WTC11 (cell line): ENCODE results near the gene EIF3K. TPM values are rescaled to one million over a fixed set of nuclear protein-coding genes. Genes with fewer than 3 reads are reported as not detected.
A peak's percentile ranks its signal among the peaks of the same experiment; 100 is the strongest.

Experiments
- ATAC-seq: fragments of 200-7000 bp; cut with Tn5 transposase; 2 replicates; pipeline ENCODE4 v1.10.0; 2021; ENCODE audit warnings: mild to moderate bottlenecking, moderate library complexity
- CTCF ChIA-PET: fragments of 300-600 bp; sonication (Branson Sonifier 250); formaldehyde crosslinking; loops from one replicate; lab custom pipeline; 2021; ENCODE audit warnings: antibody characterized with exemption; lab: Charles Lee
- POLR2A ChIA-PET: fragments of 350-600 bp; sonication (Branson Sonifier 250); formaldehyde crosslinking; loops from one replicate; lab custom pipeline; 2021; ENCODE audit warnings: antibody characterized with exemption; lab: Charles Lee
- DNase-seq: peaks from one replicate; pipeline ENCODE4 v3.0.0; 2021; ENCODE audit warnings: low spot score
- H3K27ac Mint-ChIP-seq: 2 replicates; pipeline ENCODE4 v1.8.0; 2021; ENCODE audit warnings: mixed read lengths
- H3K27me3 Mint-ChIP-seq: 2 replicates; pipeline ENCODE4 v1.8.0; 2021; ENCODE audit warnings: low read depth, mild to moderate bottlenecking, moderate library complexity, mixed read lengths
- H3K36me3 Mint-ChIP-seq: 2 replicates; pipeline ENCODE4 v1.8.0; 2021; ENCODE audit warnings: mixed read lengths
- H3K4me1 Mint-ChIP-seq: 2 replicates; pipeline ENCODE4 v1.8.0; 2022; ENCODE audit warnings: mixed read lengths
- H3K4me3 Mint-ChIP-seq: 2 replicates; pipeline ENCODE4 v1.8.0; 2021; ENCODE audit warnings: mild to moderate bottlenecking, moderate library complexity, mixed read lengths
- H3K9me3 Mint-ChIP-seq: 2 replicates; pipeline ENCODE4 v1.8.0; 2021; ENCODE audit warnings: mixed read lengths
- CREM ChIP-seq: sonication (generic); formaldehyde crosslinking; IDR thresholded peaks from 2 replicates; pipeline ENCODE4 v1.8.1; 2022; ENCODE audit warnings: mild to moderate bottlenecking, missing genetic modification reagents, moderate library complexity
- ETV6 ChIP-seq: sonication (generic); formaldehyde crosslinking; IDR thresholded peaks from 2 replicates; pipeline ENCODE4 v1.8.1; 2022; ENCODE audit warnings: mild to moderate bottlenecking, missing genetic modification reagents
- FOXP1 ChIP-seq: sonication (generic); formaldehyde crosslinking; IDR thresholded peaks from 2 replicates; pipeline ENCODE4 v1.8.0; 2022; ENCODE audit warnings: missing genetic modification reagents, mild to moderate bottlenecking, moderate library complexity, borderline replicate concordance
- GABPB1 ChIP-seq: sonication (generic); formaldehyde crosslinking; IDR thresholded peaks from 2 replicates; pipeline ENCODE4 v1.8.1; 2023; ENCODE audit warnings: mild to moderate bottlenecking, missing genetic modification reagents
- JUN ChIP-seq: sonication (generic); formaldehyde crosslinking; IDR thresholded peaks from 2 replicates; pipeline ENCODE4 v1.8.0; 2023; ENCODE audit warnings: mild to moderate bottlenecking, missing genetic modification reagents
- NFE2L1 ChIP-seq: sonication (generic); formaldehyde crosslinking; IDR thresholded peaks from 2 replicates; pipeline ENCODE4 v1.8.1; 2023; ENCODE audit warnings: missing genetic modification reagents
- PRRX2 ChIP-seq: fragments of 250-450 bp; sonication (Bioruptor Pico); IDR thresholded peaks from 2 replicates; pipeline ENCODE4 v1.8.0; 2021; ENCODE audit warnings: mild to moderate bottlenecking
- SP1 ChIP-seq: sonication (generic); formaldehyde crosslinking; conservative IDR thresholded peaks from 2 replicates; pipeline ENCODE4 v1.8.1; 2022; ENCODE audit warnings: missing genetic modification reagents
- total RNA-seq: library from RNA; stranded (reverse); gene quantifications from 3 replicates; pipeline ENCODE4 v1.2.3, GENCODE V29; 2021
- TF ChIP-seq, protein P1 (sequence below): fragments of 250-450 bp; sonication (Bioruptor Pico); IDR thresholded peaks from 2 replicates; pipeline ENCODE4 v1.9.0; 2021; ENCODE audit warnings: moderate library complexity, mild to moderate bottlenecking, inconsistent platforms, borderline replicate concordance
- TF ChIP-seq, protein P2 (sequence below): fragments of 250-450 bp; sonication (Bioruptor Pico); IDR thresholded peaks from 2 replicates; pipeline ENCODE4 v1.9.0; 2021; ENCODE audit warnings: mild to moderate bottlenecking
- TF ChIP-seq, protein P3 (sequence below): fragments of 250-450 bp; sonication (Bioruptor Pico); IDR thresholded peaks from 2 replicates; pipeline ENCODE4 v1.8.0; 2021; ENCODE audit warnings: mild to moderate bottlenecking
- TF ChIP-seq, protein P4 (sequence below): sonication (generic); formaldehyde crosslinking; IDR thresholded peaks from 2 replicates; pipeline ENCODE4 v1.8.1; 2022; ENCODE audit warnings: low read depth, missing genetic modification reagents, borderline replicate concordance
- TF ChIP-seq, protein P5 (sequence below): sonication (generic); formaldehyde crosslinking; IDR thresholded peaks from 2 replicates; pipeline ENCODE4 v1.8.1; 2022; ENCODE audit warnings: mild to moderate bottlenecking, moderate library complexity, missing genetic modification reagents
- TF ChIP-seq, protein P6 (sequence below): sonication (generic); formaldehyde crosslinking; IDR thresholded peaks from 2 replicates; pipeline ENCODE4 v1.8.0; 2023; ENCODE audit warnings: missing genetic modification reagents, mild to moderate bottlenecking, borderline replicate concordance
- TF ChIP-seq, protein P7 (sequence below): sonication (generic); formaldehyde crosslinking; IDR thresholded peaks from 2 replicates; pipeline ENCODE4 v1.8.0; 2022; ENCODE audit warnings: mild to moderate bottlenecking, missing genetic modification reagents

The EIF3K gene
- total RNA-seq, 1 experiment from 2014 or later: 416 TPM

DNA sequence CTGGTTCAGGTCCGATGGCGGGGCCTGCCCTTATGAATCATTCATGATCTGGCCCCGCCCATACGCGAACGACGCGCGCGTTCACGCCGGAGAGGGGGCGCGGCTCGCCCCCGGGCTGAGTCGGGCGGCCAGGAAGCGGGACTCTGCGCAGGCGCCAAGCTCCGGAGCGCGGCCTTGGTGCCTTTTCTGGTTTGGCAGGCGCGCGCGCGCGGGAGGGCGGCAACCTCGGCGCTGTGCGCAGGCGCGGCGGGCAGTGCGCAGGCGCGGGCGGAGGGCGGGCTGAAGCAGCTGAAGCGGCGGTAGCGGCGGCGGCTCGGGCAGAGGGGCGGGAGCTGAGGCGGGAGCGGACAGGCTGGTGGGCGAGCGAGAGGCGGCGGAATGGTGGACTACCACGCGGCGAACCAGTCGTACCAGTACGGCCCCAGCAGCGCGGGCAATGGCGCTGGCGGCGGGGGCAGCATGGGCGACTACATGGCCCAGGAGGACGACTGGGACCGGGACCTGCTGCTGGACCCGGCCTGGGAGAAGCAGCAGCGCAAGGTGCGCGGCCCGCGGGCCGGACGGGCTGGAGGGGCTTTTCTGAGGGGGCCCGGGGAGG, 28.5 kb downstream of the EIF3K start, which contains the start of gene ACTN4 (continued):
- TF ChIP-seq, protein P1, sequence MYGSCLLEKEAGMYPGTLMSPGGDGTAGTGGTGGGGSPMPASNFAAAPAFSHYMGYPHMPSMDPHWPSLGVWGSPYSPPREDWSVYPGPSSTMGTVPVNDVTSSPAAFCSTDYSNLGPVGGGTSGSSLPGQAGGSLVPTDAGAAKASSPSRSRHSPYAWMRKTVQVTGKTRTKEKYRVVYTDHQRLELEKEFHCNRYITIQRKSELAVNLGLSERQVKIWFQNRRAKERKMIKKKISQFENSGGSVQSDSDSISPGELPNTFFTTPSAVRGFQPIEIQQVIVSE (CRISPR knock-in tag): no peak
- TF ChIP-seq ETV6 (CRISPR knock-in tag) (0 out of 2 replicates have a peak, but pooled peaks have one; percentile 32), SP1 (peak; percentile 31; the same call in 1 of the 2 replicates), GABPB1 (CRISPR knock-in tag) (peak; percentile 43; the same call in 1 of the 2 replicates), JUN (CRISPR knock-in tag) (no peak), FOXP1 (CRISPR knock-in tag) (peak; percentile 61; the same call in 1 of the 2 replicates), CREM (CRISPR knock-in tag) (0 out of 2 replicates have a peak, but pooled peaks have one; percentile 44), PRRX2 (CRISPR knock-in tag) (peak; percentile 25; the same call in 1 of the 2 replicates)
- TF ChIP-seq, protein P2, sequence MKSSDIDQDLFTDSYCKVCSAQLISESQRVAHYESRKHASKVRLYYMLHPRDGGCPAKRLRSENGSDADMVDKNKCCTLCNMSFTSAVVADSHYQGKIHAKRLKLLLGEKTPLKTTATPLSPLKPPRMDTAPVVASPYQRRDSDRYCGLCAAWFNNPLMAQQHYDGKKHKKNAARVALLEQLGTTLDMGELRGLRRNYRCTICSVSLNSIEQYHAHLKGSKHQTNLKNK (CRISPR knock-in tag): 0 out of 2 replicates have a peak, but pooled peaks have one; percentile 58
- TF ChIP-seq, protein P3, sequence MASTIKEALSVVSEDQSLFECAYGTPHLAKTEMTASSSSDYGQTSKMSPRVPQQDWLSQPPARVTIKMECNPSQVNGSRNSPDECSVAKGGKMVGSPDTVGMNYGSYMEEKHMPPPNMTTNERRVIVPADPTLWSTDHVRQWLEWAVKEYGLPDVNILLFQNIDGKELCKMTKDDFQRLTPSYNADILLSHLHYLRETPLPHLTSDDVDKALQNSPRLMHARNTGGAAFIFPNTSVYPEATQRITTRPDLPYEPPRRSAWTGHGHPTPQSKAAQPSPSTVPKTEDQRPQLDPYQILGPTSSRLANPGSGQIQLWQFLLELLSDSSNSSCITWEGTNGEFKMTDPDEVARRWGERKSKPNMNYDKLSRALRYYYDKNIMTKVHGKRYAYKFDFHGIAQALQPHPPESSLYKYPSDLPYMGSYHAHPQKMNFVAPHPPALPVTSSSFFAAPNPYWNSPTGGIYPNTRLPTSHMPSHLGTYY (CRISPR knock-in tag): peak; percentile 27; the same call in 1 of the 2 replicates
- TF ChIP-seq, protein P4, sequence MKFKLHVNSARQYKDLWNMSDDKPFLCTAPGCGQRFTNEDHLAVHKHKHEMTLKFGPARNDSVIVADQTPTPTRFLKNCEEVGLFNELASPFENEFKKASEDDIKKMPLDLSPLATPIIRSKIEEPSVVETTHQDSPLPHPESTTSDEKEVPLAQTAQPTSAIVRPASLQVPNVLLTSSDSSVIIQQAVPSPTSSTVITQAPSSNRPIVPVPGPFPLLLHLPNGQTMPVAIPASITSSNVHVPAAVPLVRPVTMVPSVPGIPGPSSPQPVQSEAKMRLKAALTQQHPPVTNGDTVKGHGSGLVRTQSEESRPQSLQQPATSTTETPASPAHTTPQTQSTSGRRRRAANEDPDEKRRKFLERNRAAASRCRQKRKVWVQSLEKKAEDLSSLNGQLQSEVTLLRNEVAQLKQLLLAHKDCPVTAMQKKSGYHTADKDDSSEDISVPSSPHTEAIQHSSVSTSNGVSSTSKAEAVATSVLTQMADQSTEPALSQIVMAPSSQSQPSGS: no peak
- TF ChIP-seq, protein P5, sequence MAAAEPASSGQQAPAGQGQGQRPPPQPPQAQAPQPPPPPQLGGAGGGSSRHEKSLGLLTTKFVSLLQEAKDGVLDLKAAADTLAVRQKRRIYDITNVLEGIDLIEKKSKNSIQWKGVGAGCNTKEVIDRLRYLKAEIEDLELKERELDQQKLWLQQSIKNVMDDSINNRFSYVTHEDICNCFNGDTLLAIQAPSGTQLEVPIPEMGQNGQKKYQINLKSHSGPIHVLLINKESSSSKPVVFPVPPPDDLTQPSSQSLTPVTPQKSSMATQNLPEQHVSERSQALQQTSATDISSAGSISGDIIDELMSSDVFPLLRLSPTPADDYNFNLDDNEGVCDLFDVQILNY (CRISPR knock-in tag): peak; percentile 96
- TF ChIP-seq, protein P6, sequence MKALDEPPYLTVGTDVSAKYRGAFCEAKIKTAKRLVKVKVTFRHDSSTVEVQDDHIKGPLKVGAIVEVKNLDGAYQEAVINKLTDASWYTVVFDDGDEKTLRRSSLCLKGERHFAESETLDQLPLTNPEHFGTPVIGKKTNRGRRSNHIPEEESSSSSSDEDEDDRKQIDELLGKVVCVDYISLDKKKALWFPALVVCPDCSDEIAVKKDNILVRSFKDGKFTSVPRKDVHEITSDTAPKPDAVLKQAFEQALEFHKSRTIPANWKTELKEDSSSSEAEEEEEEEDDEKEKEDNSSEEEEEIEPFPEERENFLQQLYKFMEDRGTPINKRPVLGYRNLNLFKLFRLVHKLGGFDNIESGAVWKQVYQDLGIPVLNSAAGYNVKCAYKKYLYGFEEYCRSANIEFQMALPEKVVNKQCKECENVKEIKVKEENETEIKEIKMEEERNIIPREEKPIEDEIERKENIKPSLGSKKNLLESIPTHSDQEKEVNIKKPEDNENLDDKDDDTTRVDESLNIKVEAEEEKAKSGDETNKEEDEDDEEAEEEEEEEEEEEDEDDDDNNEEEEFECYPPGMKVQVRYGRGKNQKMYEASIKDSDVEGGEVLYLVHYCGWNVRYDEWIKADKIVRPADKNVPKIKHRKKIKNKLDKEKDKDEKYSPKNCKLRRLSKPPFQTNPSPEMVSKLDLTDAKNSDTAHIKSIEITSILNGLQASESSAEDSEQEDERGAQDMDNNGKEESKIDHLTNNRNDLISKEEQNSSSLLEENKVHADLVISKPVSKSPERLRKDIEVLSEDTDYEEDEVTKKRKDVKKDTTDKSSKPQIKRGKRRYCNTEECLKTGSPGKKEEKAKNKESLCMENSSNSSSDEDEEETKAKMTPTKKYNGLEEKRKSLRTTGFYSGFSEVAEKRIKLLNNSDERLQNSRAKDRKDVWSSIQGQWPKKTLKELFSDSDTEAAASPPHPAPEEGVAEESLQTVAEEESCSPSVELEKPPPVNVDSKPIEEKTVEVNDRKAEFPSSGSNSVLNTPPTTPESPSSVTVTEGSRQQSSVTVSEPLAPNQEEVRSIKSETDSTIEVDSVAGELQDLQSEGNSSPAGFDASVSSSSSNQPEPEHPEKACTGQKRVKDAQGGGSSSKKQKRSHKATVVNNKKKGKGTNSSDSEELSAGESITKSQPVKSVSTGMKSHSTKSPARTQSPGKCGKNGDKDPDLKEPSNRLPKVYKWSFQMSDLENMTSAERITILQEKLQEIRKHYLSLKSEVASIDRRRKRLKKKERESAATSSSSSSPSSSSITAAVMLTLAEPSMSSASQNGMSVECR (CRISPR knock-in tag): peak; percentile 43; the same call in 1 of the 2 replicates

DNA sequence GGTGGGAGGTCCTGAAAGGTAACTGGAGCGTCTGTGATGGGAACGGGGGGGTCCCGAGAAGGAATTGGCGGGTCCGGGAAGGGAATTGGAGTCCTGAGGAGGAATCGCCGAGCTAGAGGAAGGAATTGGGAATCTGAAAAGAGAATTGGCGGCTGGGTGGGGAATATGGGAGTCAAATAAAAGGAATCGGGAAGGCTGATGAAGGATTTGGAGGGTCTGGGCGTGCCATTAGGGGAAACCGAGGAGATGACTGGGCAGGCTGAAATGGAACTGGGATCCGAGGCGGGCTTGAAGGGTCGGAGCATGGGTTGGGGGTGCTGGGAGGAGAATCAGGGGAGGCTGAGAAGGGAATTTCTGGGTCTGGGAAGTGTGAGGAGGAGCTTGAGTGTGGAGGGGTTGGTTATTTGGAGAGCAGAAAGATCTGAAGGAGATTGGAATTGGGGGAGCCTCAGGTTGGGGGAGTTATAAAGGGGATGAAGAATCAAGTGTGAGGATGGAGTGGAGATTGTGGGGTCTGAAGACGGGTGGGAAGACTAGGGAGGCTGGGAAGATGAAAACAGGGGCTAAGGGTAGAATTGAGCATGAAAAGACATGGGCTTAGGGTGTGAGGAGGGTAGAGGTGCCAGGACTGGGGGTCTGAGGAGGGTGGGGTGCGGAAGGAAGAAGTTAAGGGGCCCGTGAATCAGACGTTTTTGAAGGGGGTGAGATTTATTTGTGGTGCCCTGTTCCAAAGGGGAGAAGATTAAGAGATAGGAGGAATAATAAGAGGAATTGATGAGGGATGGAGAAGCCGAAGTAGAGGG, 29.2 kb downstream of the EIF3K start:
- DNase-seq: no peak
- ChIA-PET CTCF (interaction anchor here (0.5 to 7.0 kb wide), 18 partner anchors 12 to 460 kb away, joined by 3 to 101 read pairs (median 4); partner anchors contain the start of genes EIF3K, FAM98C, GGN and MRPS12), POLR2A (interaction anchor here (0.5 to 4.6 kb wide), 12 partner anchors 11 to 260 kb away, joined by 3 to 44 read pairs (median 7); partner anchors contain the start of genes EIF3K and GGN)
- H3K36me3 Mint-ChIP-seq: no peaks in the 10 kb centered on the region
- H3K27me3 Mint-ChIP-seq: no peaks in the 10 kb centered on the region
- no peaks in the 10 kb centered on the region for H3K9me3 Mint-ChIP-seq
- peaks cover 58% of the 10 kb centered on the region for H3K4me1 Mint-ChIP-seq
- ATAC-seq: no peak
- peak overlapping the region; percentile 93 for H3K27ac Mint-ChIP-seq
- TF ChIP-seq, protein P7, sequence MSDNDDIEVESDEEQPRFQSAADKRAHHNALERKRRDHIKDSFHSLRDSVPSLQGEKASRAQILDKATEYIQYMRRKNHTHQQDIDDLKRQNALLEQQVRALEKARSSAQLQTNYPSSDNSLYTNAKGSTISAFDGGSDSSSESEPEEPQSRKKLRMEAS (CRISPR knock-in tag): 0 out of 2 replicates have a peak, but pooled peaks have one; percentile 3
- TF ChIP-seq NFE2L1 (CRISPR knock-in tag): no peak
- peak overlapping the region; percentile 94 for H3K4me3 Mint-ChIP-seq
